ENCODE results near the gene ELMO1.

Gene ELMO1

DNA sequence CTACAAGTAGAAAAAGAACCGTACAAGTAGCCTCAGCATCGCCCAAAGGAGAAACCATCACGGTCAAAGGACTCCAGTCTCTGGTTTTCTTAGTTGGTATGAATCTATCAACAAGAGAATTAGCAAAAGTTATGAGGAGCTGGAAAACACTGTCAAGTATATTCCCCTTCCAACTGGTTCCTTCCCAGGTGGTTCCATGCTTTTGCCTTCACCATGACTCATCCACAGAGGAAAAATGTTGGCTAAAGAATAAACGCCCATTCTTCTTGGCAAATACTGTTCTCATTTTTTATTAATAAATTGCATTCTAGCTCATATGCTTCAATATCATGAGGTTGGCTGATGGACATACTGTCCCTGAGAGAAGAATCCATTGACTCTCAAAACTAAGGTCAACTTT lies 6.4 kb downstream of the ELMO1 start:
- ChIA-PET POLR2A (no interaction called here), CTCF (no interaction called here)
- TF ChIP-seq FOXK2 (IDR thresholded peaks at IDR 0.05) = no peak
- no peak for TF ChIP-seq CTBP1 (IDR thresholded peaks at IDR 0.05; ENCODE audit: borderline replicate concordance)
- TF ChIP-seq, protein P1, sequence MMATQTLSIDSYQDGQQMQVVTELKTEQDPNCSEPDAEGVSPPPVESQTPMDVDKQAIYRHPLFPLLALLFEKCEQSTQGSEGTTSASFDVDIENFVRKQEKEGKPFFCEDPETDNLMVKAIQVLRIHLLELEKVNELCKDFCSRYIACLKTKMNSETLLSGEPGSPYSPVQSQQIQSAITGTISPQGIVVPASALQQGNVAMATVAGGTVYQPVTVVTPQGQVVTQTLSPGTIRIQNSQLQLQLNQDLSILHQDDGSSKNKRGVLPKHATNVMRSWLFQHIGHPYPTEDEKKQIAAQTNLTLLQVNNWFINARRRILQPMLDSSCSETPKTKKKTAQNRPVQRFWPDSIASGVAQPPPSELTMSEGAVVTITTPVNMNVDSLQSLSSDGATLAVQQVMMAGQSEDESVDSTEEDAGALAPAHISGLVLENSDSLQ (IDR thresholded peaks at IDR 0.05) = no peak
- TF ChIP-seq BHLHE40 (IDR thresholded peaks at IDR 0.05; ENCODE audit: borderline replicate concordance) = no peak
- TF ChIP-seq HDGF (IDR thresholded peaks at IDR 0.05; ENCODE audit: borderline replicate concordance) = no peak
- TF ChIP-seq FOXM1 (IDR thresholded peaks at IDR 0.05; ENCODE audit: borderline replicate concordance) = no peak
- no peak for TF ChIP-seq LEF1 (IDR thresholded peaks at IDR 0.05; ENCODE audit: borderline replicate concordance)
- no peak for TF ChIP-seq TARDBP (IDR thresholded peaks at IDR 0.05)
- no peak for TF ChIP-seq FOXA1 (IDR thresholded peaks at IDR 0.05)
- TF ChIP-seq ARNT (IDR thresholded peaks at IDR 0.05) = no peak
- no peak for TF ChIP-seq SP1 (IDR thresholded peaks at IDR 0.05)
- TF ChIP-seq ELF4 (IDR thresholded peaks at IDR 0.05) = no peak
- no peak for TF ChIP-seq ZNF384 (IDR thresholded peaks at IDR 0.05)
- TF ChIP-seq L3MBTL2 (conservative IDR thresholded peaks at IDR 0.05) = no peak
- TF ChIP-seq SUZ12 (IDR thresholded peaks at IDR 0.05) = no peak
- no peak for TF ChIP-seq NFRKB (IDR thresholded peaks at IDR 0.05)
- no peak for DNase-seq (ENCODE audit: extremely low spot score)

DNA sequence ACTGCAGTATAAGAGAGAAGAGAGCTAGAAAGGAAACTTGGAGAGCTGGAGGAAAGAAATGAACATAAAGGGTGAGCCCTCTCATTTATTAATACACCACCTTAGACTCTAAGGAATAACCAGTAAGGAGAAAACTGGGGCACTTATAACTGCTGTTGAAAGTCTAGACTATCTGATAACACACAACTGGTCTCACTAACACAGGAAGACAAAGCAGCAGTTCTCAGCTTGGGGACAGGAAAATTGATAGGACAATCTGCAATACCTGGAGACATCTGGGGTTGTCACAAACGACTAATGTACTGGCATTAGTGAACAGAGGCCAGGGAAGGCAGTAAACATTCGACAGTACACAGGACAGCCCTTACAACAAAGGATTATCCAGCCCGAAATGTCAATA lies 6.8 kb downstream of the ELMO1 start:
- DNase-seq (ENCODE audit: extremely low spot score) = no peak
- ChIA-PET CTCF (no interaction called here), POLR2A (no interaction called here)
- no peak for TF ChIP-seq TARDBP (IDR thresholded peaks at IDR 0.05)
- no peak for TF ChIP-seq BHLHE40 (IDR thresholded peaks at IDR 0.05; ENCODE audit: borderline replicate concordance)
- no peak for TF ChIP-seq LEF1 (IDR thresholded peaks at IDR 0.05; ENCODE audit: borderline replicate concordance)
- TF ChIP-seq, protein P1 (IDR thresholded peaks at IDR 0.05) = no peak

- CTCF ChIA-PET = interaction anchor here (0.6 kb wide), 1 partner anchor 114 kb away, joined by 5 read pairs; no protein-coding TSS in a partner anchor
Observed at GRCh38 chr7:37441386-37441760, 7.3 kb downstream of the ELMO1 start.

GRCh38 chr7:37440738-37441385 lies 7.8 kb downstream of the ELMO1 start:
- ChIA-PET CTCF (interaction anchor here (0.6 kb wide), 1 partner anchor 114 kb away, joined by 5 read pairs; no protein-coding TSS in a partner anchor), POLR2A (no interaction called here)
- no peak for DNase-seq (ENCODE audit: extremely low spot score)
- TF ChIP-seq FOXK2 (IDR thresholded peaks at IDR 0.05) = no peak
- no peak for TF ChIP-seq NFRKB (IDR thresholded peaks at IDR 0.05)
- no peak for TF ChIP-seq ZNF384 (IDR thresholded peaks at IDR 0.05)
- TF ChIP-seq CTBP1 (IDR thresholded peaks at IDR 0.05; ENCODE audit: borderline replicate concordance) = no peak
- no peak for TF ChIP-seq LEF1 (IDR thresholded peaks at IDR 0.05; ENCODE audit: borderline replicate concordance)
- no peak for TF ChIP-seq TARDBP (IDR thresholded peaks at IDR 0.05)
- no peak for TF ChIP-seq L3MBTL2 (conservative IDR thresholded peaks at IDR 0.05)
- TF ChIP-seq HDGF (IDR thresholded peaks at IDR 0.05; ENCODE audit: borderline replicate concordance) = no peak
- no peak for TF ChIP-seq SP1 (IDR thresholded peaks at IDR 0.05)
- TF ChIP-seq FOXM1 (IDR thresholded peaks at IDR 0.05; ENCODE audit: borderline replicate concordance) = no peak
- no peak for TF ChIP-seq BHLHE40 (IDR thresholded peaks at IDR 0.05; ENCODE audit: borderline replicate concordance)
- TF ChIP-seq ARNT (IDR thresholded peaks at IDR 0.05) = no peak
- no peak for TF ChIP-seq ELF4 (IDR thresholded peaks at IDR 0.05)
- TF ChIP-seq, protein P1 (IDR thresholded peaks at IDR 0.05) = no peak
- TF ChIP-seq FOXA1 (IDR thresholded peaks at IDR 0.05) = no peak
- no peak for TF ChIP-seq SUZ12 (IDR thresholded peaks at IDR 0.05)

More at GRCh38 chr7:37441386-37441760, 7.3 kb downstream of the ELMO1 start:
- no peak for DNase-seq (ENCODE audit: extremely low spot score)
- no peak for TF ChIP-seq LEF1 (IDR thresholded peaks at IDR 0.05; ENCODE audit: borderline replicate concordance)
- no peak for TF ChIP-seq FOXM1 (IDR thresholded peaks at IDR 0.05; ENCODE audit: borderline replicate concordance)
- POLR2A ChIA-PET = no interaction called here

GRCh38 chr7:37439653-37440026 lies 9.0 kb downstream of the ELMO1 start:
- POLR2A ChIA-PET = no interaction called here

More at GRCh38 chr7:37439653-37440026, 9.0 kb downstream of the ELMO1 start:
- CTCF ChIA-PET = interaction anchor here (1.0 kb wide), 1 partner anchor 10 kb away, joined by 3 read pairs; no protein-coding TSS in a partner anchor
- no peak for TF ChIP-seq HDGF (IDR thresholded peaks at IDR 0.05; ENCODE audit: borderline replicate concordance)
- no peak for TF ChIP-seq BHLHE40 (IDR thresholded peaks at IDR 0.05; ENCODE audit: borderline replicate concordance)
- no peak for TF ChIP-seq FOXK2 (IDR thresholded peaks at IDR 0.05)
- no peak for TF ChIP-seq SP1 (IDR thresholded peaks at IDR 0.05)
- no peak for TF ChIP-seq ZNF384 (IDR thresholded peaks at IDR 0.05)
- no peak for TF ChIP-seq NFRKB (IDR thresholded peaks at IDR 0.05)
- no peak for TF ChIP-seq ELF4 (IDR thresholded peaks at IDR 0.05)
- no peak for TF ChIP-seq ARNT (IDR thresholded peaks at IDR 0.05)
- TF ChIP-seq TARDBP (IDR thresholded peaks at IDR 0.05) = no peak
- no peak for TF ChIP-seq LEF1 (IDR thresholded peaks at IDR 0.05; ENCODE audit: borderline replicate concordance)
- TF ChIP-seq, protein P1 (IDR thresholded peaks at IDR 0.05) = no peak
- TF ChIP-seq SUZ12 (IDR thresholded peaks at IDR 0.05) = no peak
- TF ChIP-seq FOXM1 (IDR thresholded peaks at IDR 0.05; ENCODE audit: borderline replicate concordance) = no peak
- TF ChIP-seq FOXA1 (IDR thresholded peaks at IDR 0.05) = no peak
- DNase-seq (ENCODE audit: extremely low spot score) = no peak
